Measurements from ENCODE around the gene CECR2.

The CECR2 gene

GRCh38 chr22:17368554-17369438 is 464 bp upstream of the CECR2 start:
- DNase-seq = peak; percentile 53

GRCh38 chr22:17370026-17370765 is 936 bp downstream of the CECR2 start:
- DNase-seq = peak; percentile 52

- DNase-seq = no peak
Observed at GRCh38 chr22:17370766-17371432, 1.6 kb downstream of the CECR2 start.

DNA sequence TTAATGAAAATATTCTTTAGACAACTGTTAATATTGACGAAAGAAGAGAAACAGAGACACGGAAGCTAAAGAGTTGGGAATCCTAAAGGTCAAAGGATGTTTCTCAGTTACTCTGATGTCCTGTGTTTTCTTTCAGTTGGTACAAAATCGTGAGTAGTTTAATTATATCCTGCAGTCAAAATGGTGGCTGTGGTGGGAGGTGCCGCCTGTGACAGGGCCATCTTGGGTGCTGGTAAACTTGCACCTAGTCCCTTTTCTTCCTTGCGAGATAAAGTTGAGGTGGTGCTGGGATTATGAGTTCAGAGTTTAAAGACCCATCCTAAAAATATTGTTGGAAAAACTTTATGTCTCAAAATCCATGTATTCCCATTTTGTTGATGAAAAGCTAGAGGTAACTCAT is 2.2 kb downstream of the CECR2 start:
- no peak for DNase-seq

- no peak for DNase-seq
Observed at GRCh38 chr22:17373855-17374254, 4.6 kb downstream of the CECR2 start.

DNA sequence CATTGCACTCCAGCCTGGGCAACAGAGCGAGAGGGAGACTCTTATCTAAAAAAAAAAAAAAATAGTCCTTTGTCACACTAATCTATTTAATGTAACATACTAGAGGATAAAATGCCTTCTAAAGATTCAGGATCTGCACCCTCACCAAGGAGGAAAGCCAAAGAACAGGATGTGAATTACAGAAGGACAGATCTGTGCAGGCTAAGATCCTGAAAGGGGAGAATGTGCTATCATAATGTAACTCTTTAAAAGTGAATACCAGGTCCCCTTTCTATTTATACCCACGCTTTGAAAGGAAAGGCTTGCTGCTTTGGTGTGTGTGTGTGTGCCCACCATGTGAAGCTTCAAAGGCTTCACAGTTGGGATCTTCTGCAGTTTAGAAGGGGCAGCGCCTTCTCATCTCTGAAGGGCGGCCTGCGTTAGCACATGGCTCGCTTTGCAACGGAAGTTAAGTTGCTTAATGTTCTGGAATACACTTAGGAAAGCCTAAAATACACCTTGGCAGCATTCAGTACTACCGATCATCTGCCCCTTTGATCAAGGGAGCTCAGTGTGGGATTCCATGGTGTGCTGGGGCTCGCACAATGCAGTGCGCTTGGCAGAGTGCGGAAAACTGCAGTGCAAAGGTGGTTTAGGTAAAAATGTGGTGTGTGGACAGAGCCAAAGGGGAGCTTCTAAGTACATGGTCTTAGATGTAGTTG is 6.8 kb downstream of the CECR2 start:
- no peak for DNase-seq

DNA sequence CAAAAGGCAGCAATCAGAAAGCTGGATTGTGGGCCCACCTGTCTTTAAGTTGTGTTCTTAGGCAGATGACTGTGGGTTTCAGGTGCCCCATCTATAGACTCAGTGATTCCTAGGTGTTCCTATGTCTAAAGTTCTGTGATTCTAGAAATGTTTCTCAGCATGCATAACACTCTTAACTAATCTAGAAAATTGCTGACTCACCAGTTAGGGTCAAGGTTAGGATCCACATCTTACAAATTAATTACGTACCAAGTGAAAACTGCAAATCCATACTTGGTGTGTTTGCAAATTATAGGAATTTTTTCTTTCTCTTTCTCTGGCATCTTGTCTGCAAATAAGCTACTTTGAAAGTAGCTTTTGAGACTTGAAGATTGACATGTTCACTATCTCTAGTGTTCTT is 7.7 kb downstream of the CECR2 start:
- no peak for DNase-seq

- no peak for DNase-seq
Observed at GRCh38 chr22:17379944-17380343, 10.7 kb downstream of the CECR2 start.

DNA sequence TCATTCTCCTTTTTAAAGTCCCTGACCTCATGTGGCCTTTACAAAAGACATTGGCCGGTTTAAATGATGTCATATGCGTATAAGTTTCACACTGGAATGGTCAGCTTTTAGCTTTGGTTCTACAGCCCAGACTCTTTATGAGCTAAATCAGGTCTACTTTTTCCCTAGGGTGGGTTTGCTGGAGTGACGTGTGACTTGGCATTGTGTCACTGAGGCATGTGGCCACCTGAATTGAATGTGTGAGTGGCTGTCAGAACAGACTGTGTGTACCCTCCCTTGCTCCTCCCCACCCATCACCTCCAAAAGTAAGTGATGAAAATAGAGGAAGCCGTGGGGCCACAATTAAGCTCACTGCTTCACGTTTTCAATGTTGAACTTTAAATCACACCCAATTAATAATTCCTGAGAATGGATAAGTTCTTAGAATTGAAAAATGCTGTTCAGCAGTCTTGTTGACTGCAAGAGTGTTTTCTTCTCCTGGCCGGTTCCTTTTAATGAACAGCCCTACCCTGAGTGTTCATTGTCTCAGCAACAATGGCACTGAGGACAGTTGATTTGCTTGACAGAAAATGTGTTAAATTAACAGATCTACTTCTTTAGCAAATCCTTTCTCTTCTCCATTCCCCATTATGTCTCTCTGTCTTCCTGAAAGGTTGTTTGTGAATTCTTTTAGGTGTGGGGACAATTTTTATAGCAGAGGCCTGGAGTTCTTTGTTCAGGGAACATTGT is 11.3 kb downstream of the CECR2 start:
- DNase-seq = no peak

- no peak for DNase-seq
Observed at GRCh38 chr22:17381192-17381913, 12.1 kb downstream of the CECR2 start.

DNA sequence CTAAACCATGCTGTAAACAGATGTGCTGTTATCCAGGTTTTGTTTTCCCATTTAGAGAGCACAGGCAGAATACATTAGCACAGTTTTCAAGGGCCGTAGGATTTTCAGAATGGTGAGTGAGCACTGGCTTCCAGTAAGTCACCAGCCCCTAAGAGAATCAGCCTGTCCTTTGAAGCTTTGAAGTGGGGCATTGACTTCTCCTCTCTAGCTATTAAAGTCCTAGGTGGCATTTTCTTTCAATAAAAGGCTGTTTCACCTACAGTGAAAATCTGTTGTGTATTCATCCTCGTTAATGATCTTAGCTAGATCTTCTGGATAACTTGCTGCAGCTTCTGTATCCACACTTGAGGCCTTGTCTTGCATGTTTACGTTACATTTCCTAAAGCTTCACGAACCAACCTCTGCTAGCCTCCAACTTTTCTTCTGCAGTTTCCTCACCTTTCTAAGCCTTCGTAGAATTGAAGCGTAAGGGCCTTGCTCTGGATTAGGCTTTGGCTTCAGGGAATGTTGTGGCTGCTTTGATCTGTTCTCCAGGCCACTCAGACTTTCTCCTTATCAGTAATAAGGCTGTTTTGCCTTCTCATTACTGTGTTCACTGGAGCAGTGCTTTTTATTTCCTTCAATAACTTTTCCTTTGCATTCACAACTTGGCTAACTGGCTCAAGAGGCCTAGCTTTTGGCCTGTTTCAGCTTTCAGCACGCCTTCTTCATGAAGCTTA is 15.5 kb downstream of the CECR2 start:
- no peak for DNase-seq

GRCh38 chr22:17387356-17387755 is 18.1 kb downstream of the CECR2 start:
- DNase-seq = no peak

GRCh38 chr22:17388235-17388634 is 19.0 kb downstream of the CECR2 start:
- no peak for DNase-seq

DNA sequence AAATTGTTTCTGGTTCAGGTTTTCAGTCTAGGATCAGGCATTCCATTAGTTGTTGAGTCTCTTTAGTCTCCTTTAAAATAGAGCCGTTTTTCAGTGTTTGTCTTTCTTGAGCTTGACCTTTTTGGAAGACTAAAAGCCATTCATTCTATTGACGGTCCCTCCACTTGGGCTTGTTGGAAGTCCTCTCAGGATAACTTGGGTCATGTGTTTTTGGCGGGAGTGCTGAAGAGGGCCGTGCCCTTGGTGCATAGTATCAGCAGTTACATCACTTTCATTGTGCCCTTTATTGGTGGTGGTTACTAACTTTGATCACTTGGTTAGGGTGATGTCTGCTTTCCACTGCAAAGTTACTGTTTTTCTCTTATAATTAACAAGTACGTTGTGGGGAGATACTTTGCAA is 20.8 kb downstream of the CECR2 start:
- DNase-seq = no peak

DNA sequence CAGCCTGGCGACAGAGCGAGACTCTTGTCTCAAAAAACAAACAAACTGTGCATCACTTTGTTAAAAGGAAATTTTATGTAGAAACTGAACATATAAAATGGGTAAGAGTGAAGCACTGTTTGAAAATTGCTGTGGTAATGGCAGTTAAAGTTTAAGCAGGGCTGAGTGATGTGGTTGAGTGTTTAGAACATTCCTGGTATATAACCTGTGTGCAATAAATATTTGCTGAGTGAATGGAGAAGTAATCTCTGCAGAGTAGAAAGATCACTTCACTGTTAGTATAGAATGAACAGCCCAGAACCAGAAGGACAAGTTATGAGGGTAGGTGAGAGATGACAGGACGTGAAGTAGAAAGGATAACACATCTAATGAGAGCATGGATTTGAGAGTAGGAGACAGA is 27.3 kb downstream of the CECR2 start:
- no peak for DNase-seq

- no peak for DNase-seq
Observed at GRCh38 chr22:17397756-17398547, 28.7 kb downstream of the CECR2 start.

DNA sequence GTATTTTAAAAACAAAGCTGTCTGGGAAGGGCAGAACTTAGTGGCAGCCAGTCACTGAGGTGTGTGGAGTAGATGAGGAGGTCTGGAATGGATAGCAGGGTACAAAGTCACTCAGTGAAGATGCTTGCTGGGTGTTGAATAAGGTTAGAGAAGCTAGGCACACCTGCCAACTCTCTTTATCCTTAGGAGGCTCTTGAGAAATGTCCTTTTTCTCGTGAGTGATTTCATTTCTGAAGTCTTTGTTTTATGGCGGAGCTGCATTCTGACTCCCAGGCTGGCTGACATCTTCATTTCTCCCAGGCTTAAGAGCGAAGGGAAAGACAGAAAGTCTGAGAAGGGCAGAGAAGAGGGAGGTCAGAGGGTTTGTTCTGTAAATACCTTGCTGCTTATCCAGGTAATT is 31.0 kb downstream of the CECR2 start:
- no peak for DNase-seq

DNA sequence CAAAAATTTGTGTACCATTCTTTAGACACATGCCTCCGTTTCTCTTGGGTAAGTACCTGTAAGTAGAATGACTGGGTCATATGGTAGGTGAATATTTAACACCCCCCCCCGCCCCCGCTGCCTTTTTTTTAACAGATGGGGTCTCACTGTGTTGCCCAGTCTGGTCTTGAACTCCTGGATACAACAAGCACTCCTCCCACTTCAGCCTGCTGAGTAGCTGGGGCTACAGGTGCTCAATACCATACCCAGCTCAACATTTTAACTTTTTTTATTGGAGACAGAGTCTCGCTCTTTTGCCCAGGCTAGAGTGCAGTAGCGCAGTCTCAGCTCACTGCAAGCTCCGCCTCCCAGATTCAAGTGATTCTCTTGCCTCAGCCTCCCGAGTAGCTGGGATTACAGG is 32.5 kb downstream of the CECR2 start:
- DNase-seq = no peak

- DNase-seq = no peak
Observed at GRCh38 chr22:17402293-17402692, 33.0 kb downstream of the CECR2 start.

DNA sequence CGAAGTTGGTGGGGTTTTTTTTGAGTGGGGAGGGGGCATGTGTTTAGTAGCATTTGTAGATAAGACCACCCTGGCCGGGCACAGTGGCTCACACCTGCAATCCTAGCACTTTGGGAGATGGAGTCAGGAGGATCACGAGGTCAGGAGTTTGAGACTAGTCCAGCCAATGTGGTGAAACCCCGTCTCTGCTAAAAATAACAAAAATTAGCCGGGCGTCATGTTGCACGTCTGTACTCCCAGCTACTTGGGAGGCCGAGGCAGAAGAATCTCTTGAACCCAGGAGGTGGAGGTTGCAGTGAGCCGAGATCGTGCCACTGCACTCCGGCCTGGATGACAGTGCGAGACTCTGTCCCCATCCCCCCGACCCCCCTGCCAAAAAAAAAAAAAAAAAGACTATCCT is 34.6 kb downstream of the CECR2 start:
- DNase-seq = no peak
